CD4-positive, alpha-beta T cell (primary cell): Measurements from ENCODE around the gene HASPIN. TPM values are rescaled to one million over a fixed set of nuclear protein-coding genes. Genes with fewer than 3 reads are reported as not detected.

Source experiments
- ATAC-seq: fragments of 200-7000 bp; cut with Tn5 transposase; one replicate; pipeline ENCODE4 v1.10.0; 2022; ENCODE audit warnings: mild to moderate bottlenecking; ENCODE audit not compliant: poor library complexity
- CTCF ChIA-PET: fragments of 350-600 bp; sonication (Branson Sonifier 250); formaldehyde crosslinking; loops from one replicate; lab custom pipeline; 2021; ENCODE audit warnings: antibody characterized with exemption, inconsistent platforms; lab: Charles Lee
- POLR2A ChIA-PET: fragments of 350-600 bp; sonication (Branson Sonifier 250); formaldehyde crosslinking; loops from one replicate; lab custom pipeline; 2021; ENCODE audit warnings: antibody characterized with exemption, inconsistent platforms; lab: Charles Lee
- DNase-seq, 14 experiments: peaks; one replicate each; pipeline ENCODE4 v3.0.0-alpha.2; 2013 to 2020; ENCODE audit warnings: mixed read lengths in 2 of 14
- H3K27ac ChIP-seq, 2 donors: one replicate each; pipeline versions ENCODE4 v1.5.1 to v1.7.0; 2013; ENCODE audit warnings: low read length in 2 of 2, low read depth in 1 of 2, mild to moderate bottlenecking in 1 of 2
- H3K27me3 ChIP-seq, 2 experiments: 1 replicate in 1 of 2; 2 replicates in 1 of 2; pipeline versions ENCODE4 v1.6.1 to v1.7.0; 2013; ENCODE audit warnings: low read length in 2 of 2, control low read depth in 1 of 2, mild to moderate bottlenecking in 1 of 2, moderate library complexity in 1 of 2; ENCODE audit not compliant: insufficient read depth in 2 of 2, control insufficient read depth in 1 of 2
- H3K36me3 ChIP-seq: one replicate; pipeline ENCODE4 v1.6.1; 2013; ENCODE audit warnings: low read length, control low read depth; ENCODE audit not compliant: insufficient read depth
- H3K4me1 ChIP-seq: one replicate; pipeline ENCODE4 v1.6.1; 2013; ENCODE audit warnings: low read length, control low read depth; ENCODE audit not compliant: insufficient read depth
- H3K4me3 ChIP-seq: one replicate; pipeline ENCODE4 v1.5.1; 2013; ENCODE audit warnings: mild to moderate bottlenecking, low read length, moderate library complexity
- H3K9me3 ChIP-seq, 2 experiments: 1 replicate in 1 of 2; 2 replicates in 1 of 2; pipeline versions ENCODE4 v1.6.1 to v1.7.0; 2013; ENCODE audit warnings: low read length in 2 of 2, mild to moderate bottlenecking in 2 of 2, control low read depth in 1 of 2, moderate library complexity in 1 of 2; ENCODE audit not compliant: control insufficient read depth in 1 of 2, insufficient read depth in 1 of 2
- H3K27ac Mint-ChIP-seq: one replicate; pipeline ENCODE4 v1.8.0; 2020; ENCODE audit warnings: mixed read lengths
- H3K27me3 Mint-ChIP-seq: one replicate; pipeline ENCODE4 v1.8.0; 2021; ENCODE audit warnings: mixed read lengths
- H3K36me3 Mint-ChIP-seq: one replicate; pipeline ENCODE4 v1.8.0; 2021; ENCODE audit warnings: low read depth, mixed read lengths
- H3K4me1 Mint-ChIP-seq: one replicate; pipeline ENCODE4 v1.8.0; 2021; ENCODE audit warnings: low read depth, mixed read lengths
- H3K4me3 Mint-ChIP-seq: one replicate; pipeline ENCODE4 v1.8.0; 2020; ENCODE audit warnings: mild to moderate bottlenecking, mixed read lengths
- H3K9me3 Mint-ChIP-seq: one replicate; pipeline ENCODE4 v1.8.0; 2020; ENCODE audit warnings: mixed read lengths
- intact Hi-C, 2 experiments: fragments of 100-400 bp; cut with DNase I in 1 of 2; cut with micrococcal nuclease in 1 of 2; formaldehyde crosslinking; loops; one replicate each; pipeline versions ENCODE4 v1.15.1 to v1.9.0; 2023 to 2025; cut with DNase I, micrococcal nuclease
- total RNA-seq, 174 experiments: library from RNA in 2 of 174; stranded (reverse) in 2 of 174; gene quantifications; one replicate each; pipeline ENCODE4 v1.2.3 and lab custom pipeline; 2021 to 2026
- TF ChIP-seq, protein P1 (sequence below): fragments of 200-600 bp; IDR thresholded peaks from one replicate; pipeline ENCODE4 v1.8.0; 2022; ENCODE audit warnings: antibody characterized with exemption, mild to moderate bottlenecking

HASPIN gene
- total RNA-seq, 2 experiments from 2014 or later = 0.22 to 0.25 TPM

DNA sequence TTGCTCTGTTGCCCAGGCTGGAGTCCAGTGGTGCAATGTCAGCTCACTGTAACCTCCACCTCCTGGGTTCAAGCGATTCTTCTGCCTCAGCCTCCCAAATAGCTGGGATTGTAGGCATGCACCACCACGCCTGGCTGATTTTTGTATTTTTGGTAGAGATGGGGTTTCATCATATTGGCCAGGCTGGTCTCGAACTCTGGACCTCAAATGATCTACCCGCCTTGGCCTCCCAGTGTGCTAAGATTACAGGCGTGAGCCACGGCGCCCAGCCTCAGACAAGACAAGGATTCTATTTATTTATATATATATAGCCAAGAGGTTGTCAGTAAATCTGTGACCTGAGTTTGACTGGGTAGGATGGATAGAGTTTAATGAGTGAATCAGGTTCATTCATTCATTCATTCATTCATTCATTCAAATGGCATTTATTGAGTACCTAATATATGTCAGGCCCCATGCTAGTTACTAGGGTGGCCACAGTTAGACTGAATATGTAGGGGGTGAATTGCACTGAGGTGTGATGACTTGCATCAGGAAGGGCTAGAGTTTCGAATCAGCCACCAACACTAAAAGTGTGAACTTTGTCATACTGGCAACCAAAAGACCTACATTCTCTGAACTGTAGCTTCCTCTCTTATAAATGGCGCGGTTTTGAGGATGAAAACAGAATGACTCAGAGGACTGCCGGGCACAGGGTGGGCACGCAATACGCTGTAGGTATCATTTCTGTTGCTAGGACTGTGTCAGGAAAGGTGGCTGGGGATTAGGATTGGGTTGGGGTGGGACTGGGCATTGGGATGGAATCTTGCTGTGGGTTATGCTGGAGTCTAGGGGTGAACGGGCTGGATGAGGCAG lies 39.4 kb downstream of the HASPIN start:
- peaks cover 46% of the 10 kb centered on the region for H3K4me1 Mint-ChIP-seq
- H3K27me3 ChIP-seq = no peaks in the 10 kb centered on the region
- H3K27me3 Mint-ChIP-seq = no peaks in the 10 kb centered on the region
- no peaks in the 10 kb centered on the region for H3K36me3 ChIP-seq
- POLR2A ChIA-PET = no interaction called here
- DNase-seq (peak in 4 of 14 experiments; percentile 45 to 76 (median 62)), ATAC-seq (no peak)
- H3K4me1 ChIP-seq = peaks cover 57% of the 10 kb centered on the region
- peak overlapping the region in 1 of 2 donors; percentile 48 for H3K27ac ChIP-seq
- peak overlapping the region; percentile 74 for H3K27ac Mint-ChIP-seq
- peaks cover 0 to 4% of the 10 kb centered on the region in 2 experiments for H3K9me3 ChIP-seq
- TF ChIP-seq, protein P1, sequence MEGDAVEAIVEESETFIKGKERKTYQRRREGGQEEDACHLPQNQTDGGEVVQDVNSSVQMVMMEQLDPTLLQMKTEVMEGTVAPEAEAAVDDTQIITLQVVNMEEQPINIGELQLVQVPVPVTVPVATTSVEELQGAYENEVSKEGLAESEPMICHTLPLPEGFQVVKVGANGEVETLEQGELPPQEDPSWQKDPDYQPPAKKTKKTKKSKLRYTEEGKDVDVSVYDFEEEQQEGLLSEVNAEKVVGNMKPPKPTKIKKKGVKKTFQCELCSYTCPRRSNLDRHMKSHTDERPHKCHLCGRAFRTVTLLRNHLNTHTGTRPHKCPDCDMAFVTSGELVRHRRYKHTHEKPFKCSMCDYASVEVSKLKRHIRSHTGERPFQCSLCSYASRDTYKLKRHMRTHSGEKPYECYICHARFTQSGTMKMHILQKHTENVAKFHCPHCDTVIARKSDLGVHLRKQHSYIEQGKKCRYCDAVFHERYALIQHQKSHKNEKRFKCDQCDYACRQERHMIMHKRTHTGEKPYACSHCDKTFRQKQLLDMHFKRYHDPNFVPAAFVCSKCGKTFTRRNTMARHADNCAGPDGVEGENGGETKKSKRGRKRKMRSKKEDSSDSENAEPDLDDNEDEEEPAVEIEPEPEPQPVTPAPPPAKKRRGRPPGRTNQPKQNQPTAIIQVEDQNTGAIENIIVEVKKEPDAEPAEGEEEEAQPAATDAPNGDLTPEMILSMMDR = no peak
- intact Hi-C loops = no loop called here
- H3K4me3 ChIP-seq = peak overlapping the region; percentile 39
- no peaks in the 10 kb centered on the region for H3K36me3 Mint-ChIP-seq
- no peaks in the 10 kb centered on the region for H3K9me3 Mint-ChIP-seq
- H3K4me3 Mint-ChIP-seq = peak overlapping the region; percentile 54
- CTCF ChIA-PET = interaction anchor here (0.9 kb wide), 1 partner anchor 25 kb away, joined by 3 read pairs; no protein-coding TSS in a partner anchor

DNA sequence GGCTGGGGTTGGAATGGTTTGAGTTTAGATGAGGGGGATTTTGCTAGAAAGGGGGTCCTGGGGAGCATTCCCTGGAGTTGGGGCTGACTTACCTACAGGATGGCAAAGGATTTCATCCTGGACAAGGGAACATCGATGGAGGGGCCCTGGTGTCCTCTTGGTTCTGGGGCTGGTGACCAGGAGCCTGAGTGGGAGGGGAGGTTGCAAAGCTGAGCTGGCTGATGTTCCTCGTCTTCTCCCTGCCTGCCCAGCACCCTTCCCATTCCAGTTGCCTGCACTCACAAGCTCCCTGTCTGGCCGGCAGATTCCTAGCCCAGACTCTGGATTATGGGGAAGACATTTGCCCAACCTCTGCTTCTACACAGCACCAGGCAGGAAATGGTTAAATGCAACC lies 40.1 kb downstream of the HASPIN start:
- intact Hi-C loops = no loop called here
- Mint-ChIP-seq H3K9me3 (peaks cover 2% of the 10 kb centered on the region), H3K36me3 (no peaks in the 10 kb centered on the region), H3K4me3 (peak overlapping the region; percentile 54), H3K27me3 (no peaks in the 10 kb centered on the region), H3K27ac (peak overlapping the region; percentile 74), H3K4me1 (peaks cover 51% of the 10 kb centered on the region)
- CTCF ChIA-PET = interaction anchor here (0.9 kb wide), 1 partner anchor 26 kb away, joined by 3 read pairs; no protein-coding TSS in a partner anchor
- POLR2A ChIA-PET = no interaction called here
- Histone ChIP-seq H3K27me3 (no peaks in the 10 kb centered on the region), H3K4me1 (peaks cover 63% of the 10 kb centered on the region), H3K36me3 (no peaks in the 10 kb centered on the region), H3K27ac (peak overlapping the region in 1 of 2 donors; percentile 48), H3K9me3 (peaks cover 0 to 4% of the 10 kb centered on the region in 2 experiments), H3K4me3 (peak overlapping the region; percentile 39)
- TF ChIP-seq, protein P1 = no peak
- DNase-seq (no peak), ATAC-seq (no peak)

DNA sequence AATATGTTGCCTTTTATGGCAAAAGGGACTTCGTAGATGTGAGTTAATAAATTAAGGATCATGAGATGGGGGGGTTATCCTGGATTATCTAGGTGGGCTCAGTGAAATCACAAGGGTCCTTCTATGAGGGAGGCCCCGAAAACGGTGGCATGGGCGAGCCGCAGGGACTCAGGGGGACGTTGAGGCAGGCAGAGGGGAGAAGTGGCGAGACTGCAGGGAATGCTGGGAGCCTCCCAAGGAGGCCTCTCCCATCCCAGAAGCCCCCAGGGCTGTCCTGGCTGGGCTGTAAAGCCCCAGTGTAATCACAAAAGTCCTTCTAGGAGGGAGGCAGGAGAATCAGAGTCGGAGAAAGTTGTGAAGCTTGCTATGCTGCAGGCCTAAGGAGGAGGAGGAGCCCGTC lies 42.3 kb downstream of the HASPIN start:
- peak overlapping the region in 1 of 2 donors; percentile 15 for H3K27ac ChIP-seq
- TF ChIP-seq, protein P1 = no peak
- H3K36me3 Mint-ChIP-seq = no peaks in the 10 kb centered on the region
- DNase-seq = no peak
- H3K36me3 ChIP-seq = no peaks in the 10 kb centered on the region
- ATAC-seq = no peak
- ChIA-PET POLR2A (interaction anchor here (1.0 kb wide), 1 partner anchor 27 kb away, joined by 4 read pairs; no protein-coding TSS in a partner anchor), CTCF (interaction anchor here (1.1 to 3.5 kb wide), 3 partner anchors 21 to 31 kb away, joined by 3 to 23 read pairs (median 5); no protein-coding TSS in a partner anchor)
- H3K4me1 Mint-ChIP-seq = peaks cover 60% of the 10 kb centered on the region
- H3K4me3 ChIP-seq = no peak overlapping the region
- no peak overlapping the region for H3K4me3 Mint-ChIP-seq
- H3K9me3 ChIP-seq = peaks cover 0 to 4% of the 10 kb centered on the region in 2 experiments
- peaks cover 81% of the 10 kb centered on the region for H3K4me1 ChIP-seq
- peak overlapping the region; percentile 92 for H3K27ac Mint-ChIP-seq
- no peaks in the 10 kb centered on the region for H3K27me3 Mint-ChIP-seq
- intact Hi-C loops = no loop called here
- no peaks in the 10 kb centered on the region for H3K27me3 ChIP-seq
- peaks cover 2% of the 10 kb centered on the region for H3K9me3 Mint-ChIP-seq
